ENCODE data around the gene BNC2. TPM values are rescaled to one million over a fixed set of nuclear protein-coding genes. Genes with fewer than 3 reads are reported as not detected.
"Not testable (repeated sequence)": the region's sequence is repeated elsewhere in the genome, so short reads cannot be mapped to it uniquely, and the experiment has no call there.

The BNC2 gene
- total and polyA plus RNA-seq, 7 experiments from 2014 or later: 0.05 to 1.5 (median 0.59) TPM; not detected in 3

DNA sequence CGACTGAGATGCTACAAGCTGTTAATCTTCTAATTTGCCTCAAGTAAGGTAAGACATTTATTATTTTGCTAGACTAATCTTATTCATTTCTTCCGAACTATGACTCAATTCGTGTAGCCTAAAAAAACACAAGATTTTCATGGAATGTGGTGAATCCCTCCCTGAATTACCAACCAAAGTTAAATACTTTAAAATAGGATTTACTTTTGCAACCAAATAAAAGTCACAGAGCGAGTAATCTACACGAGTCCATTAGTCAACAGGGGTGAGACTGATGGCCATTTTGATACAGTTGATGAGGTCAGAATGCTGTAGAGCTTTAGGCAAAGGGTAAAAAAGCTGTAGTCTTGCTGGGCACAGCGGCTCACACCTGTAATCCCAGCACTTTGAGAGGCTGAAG lies 13.1 kb upstream of the BNC2 start:
- ChIA-PET POLR2A (no interaction called here), CTCF (interaction anchor here (0.7 kb wide), 1 partner anchor 494 kb away, joined by 3 read pairs; no protein-coding TSS in a partner anchor)
- Histone ChIP-seq H3K27me3 (ENCODE audit: control insufficient read depth in 2 of 2, insufficient read depth in 2 of 2, low read length in 2 of 2) (no peaks in the 10 kb centered on the region), H3K4me1 (ENCODE audit: control insufficient read depth in 2 of 2, insufficient read depth in 2 of 2, low read length in 2 of 2) (no peaks in the 10 kb centered on the region), H3K4me3 (ENCODE audit: low read length) (no peak overlapping the region), H3K9me3 (ENCODE audit: control insufficient read depth in 2 of 3, low read length in 3 of 3) (no peaks in the 10 kb centered on the region), H3K27ac (ENCODE audit: low read depth, low read length) (no peak overlapping the region), H3K36me3 (ENCODE audit: control insufficient read depth in 2 of 3, insufficient read depth in 3 of 3, low read length in 3 of 3) (no peaks in the 10 kb centered on the region)
- ATAC-seq (no peak), DNase-seq (no peak)
- no peak overlapping the region for H3K27ac Mint-ChIP-seq
- H3K36me3 Mint-ChIP-seq: peaks cover 0 to 8% (median 0%) of the 10 kb centered on the region in 5 donors
- peaks cover 0 to 13% (median 0%) of the 10 kb centered on the region in 7 donors for H3K4me1 Mint-ChIP-seq
- intact Hi-C loops (cut with micrococcal nuclease): no loop called here
- no peak overlapping the region for H3K4me3 Mint-ChIP-seq
- peaks cover 0 to 11% (median 0%) of the 10 kb centered on the region in 5 donors for H3K27me3 Mint-ChIP-seq
- H3K9me3 Mint-ChIP-seq: peaks cover 2 to 24% (median 15%) of the 10 kb centered on the region in 11 donors

DNA sequence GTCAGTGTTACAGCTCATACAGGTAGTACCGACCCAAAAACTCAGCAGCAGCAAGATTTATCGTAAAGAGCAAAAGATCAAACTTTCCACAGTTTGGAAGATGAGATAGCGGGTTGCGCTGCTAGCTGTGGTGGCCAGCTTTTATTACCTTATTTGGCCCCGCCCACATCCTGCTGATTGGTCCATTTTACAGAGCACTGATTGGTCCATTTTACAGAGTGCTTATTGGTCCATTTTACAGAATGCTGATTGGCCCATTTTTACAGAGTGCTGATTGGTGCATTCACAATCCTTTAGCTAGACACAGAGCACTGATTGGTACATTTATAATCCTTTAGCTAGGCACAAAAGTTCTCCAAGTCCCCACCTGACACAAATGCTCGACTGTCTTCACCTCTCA lies 12.0 kb upstream of the BNC2 start:
- Mint-ChIP-seq H3K9me3 (peaks cover 2 to 21% (median 13%) of the 10 kb centered on the region in 11 donors), H3K4me1 (peaks cover 0 to 10% (median 0%) of the 10 kb centered on the region in 7 donors), H3K27me3 (peaks cover 0 to 11% (median 0%) of the 10 kb centered on the region in 5 donors)
- H3K4me3 Mint-ChIP-seq; H3K4me1 ChIP-seq (ENCODE audit: control insufficient read depth in 2 of 2, insufficient read depth in 2 of 2, low read length in 2 of 2); POLR2A ChIA-PET; H3K4me3 ChIP-seq (ENCODE audit: low read length); H3K9me3 ChIP-seq (ENCODE audit: control insufficient read depth in 2 of 3, low read length in 3 of 3); intact Hi-C loops (cut with micrococcal nuclease); H3K27ac Mint-ChIP-seq; H3K36me3 ChIP-seq (ENCODE audit: control insufficient read depth in 2 of 3, insufficient read depth in 3 of 3, low read length in 3 of 3); H3K27ac ChIP-seq (ENCODE audit: low read depth, low read length); ATAC-seq; H3K27me3 ChIP-seq (ENCODE audit: control insufficient read depth in 2 of 2, insufficient read depth in 2 of 2, low read length in 2 of 2); CTCF ChIA-PET; H3K36me3 Mint-ChIP-seq; DNase-seq: not testable (repeated sequence)

- H3K9me3 ChIP-seq (ENCODE audit: control insufficient read depth in 2 of 3, low read length in 3 of 3): no peaks in the 10 kb centered on the region
- peaks cover 0 to 3% (median 0%) of the 10 kb centered on the region in 7 donors for H3K4me1 Mint-ChIP-seq
- CTCF ChIA-PET: no interaction called here
- H3K4me3 ChIP-seq (ENCODE audit: low read length): no peak overlapping the region
- no peak for ATAC-seq
- H3K27ac ChIP-seq (ENCODE audit: low read depth, low read length): no peak overlapping the region
- H3K27me3 Mint-ChIP-seq: peaks cover 0 to 11% (median 0%) of the 10 kb centered on the region in 5 donors
- peaks cover 0 to 8% (median 0%) of the 10 kb centered on the region in 5 donors for H3K36me3 Mint-ChIP-seq
- POLR2A ChIA-PET: no interaction called here
- no peaks in the 10 kb centered on the region for H3K36me3 ChIP-seq (ENCODE audit: control insufficient read depth in 2 of 3, insufficient read depth in 3 of 3, low read length in 3 of 3)
- no peaks in the 10 kb centered on the region for H3K27me3 ChIP-seq (ENCODE audit: control insufficient read depth in 2 of 2, insufficient read depth in 2 of 2, low read length in 2 of 2)
- peaks cover 0 to 24% (median 10%) of the 10 kb centered on the region in 11 donors for H3K9me3 Mint-ChIP-seq
- intact Hi-C loops (cut with micrococcal nuclease): no loop called here
- no peak for DNase-seq
- no peak overlapping the region for H3K27ac Mint-ChIP-seq
- H3K4me1 ChIP-seq (ENCODE audit: control insufficient read depth in 2 of 2, insufficient read depth in 2 of 2, low read length in 2 of 2): no peaks in the 10 kb centered on the region
- H3K4me3 Mint-ChIP-seq: no peak overlapping the region
Observed at GRCh38 chr9:16879416-16879815, 8.9 kb upstream of the BNC2 start.

GRCh38 chr9:16877256-16877655 lies 6.8 kb upstream of the BNC2 start:
- Histone ChIP-seq H3K27ac (ENCODE audit: low read depth, low read length) (no peak overlapping the region), H3K9me3 (ENCODE audit: control insufficient read depth in 2 of 3, low read length in 3 of 3) (no peaks in the 10 kb centered on the region), H3K4me1 (ENCODE audit: control insufficient read depth in 2 of 2, insufficient read depth in 2 of 2, low read length in 2 of 2) (no peaks in the 10 kb centered on the region), H3K4me3 (ENCODE audit: low read length) (no peak overlapping the region), H3K27me3 (ENCODE audit: control insufficient read depth in 2 of 2, insufficient read depth in 2 of 2, low read length in 2 of 2) (peaks cover 0 to 3% of the 10 kb centered on the region in 2 donors), H3K36me3 (ENCODE audit: control insufficient read depth in 2 of 3, insufficient read depth in 3 of 3, low read length in 3 of 3) (no peaks in the 10 kb centered on the region)
- intact Hi-C loops (cut with micrococcal nuclease): no loop called here
- H3K4me1 Mint-ChIP-seq: peaks cover 0 to 3% (median 0%) of the 10 kb centered on the region in 7 donors
- CTCF ChIA-PET: no interaction called here
- peaks cover 14 to 18% (median 16%) of the 10 kb centered on the region in 5 donors for H3K27me3 Mint-ChIP-seq
- POLR2A ChIA-PET: no interaction called here
- H3K4me3 Mint-ChIP-seq: no peak overlapping the region
- H3K27ac Mint-ChIP-seq: no peak overlapping the region
- no peak for ATAC-seq
- H3K36me3 Mint-ChIP-seq: peaks cover 0 to 3% (median 0%) of the 10 kb centered on the region in 5 donors
- H3K9me3 Mint-ChIP-seq: peaks cover 3 to 20% (median 11%) of the 10 kb centered on the region in 11 donors
- no peak for DNase-seq

- Mint-ChIP-seq H3K27me3 (peaks cover 32 to 42% (median 38%) of the 10 kb centered on the region in 5 donors), H3K27ac (no peak overlapping the region), H3K4me3 (no peak overlapping the region), H3K4me1 (peaks cover 0 to 14% (median 5%) of the 10 kb centered on the region in 7 donors), H3K9me3 (peaks cover 0 to 19% (median 5%) of the 10 kb centered on the region in 11 donors), H3K36me3 (peaks cover 0 to 4% (median 0%) of the 10 kb centered on the region in 5 donors)
- Histone ChIP-seq H3K4me1 (ENCODE audit: control insufficient read depth in 2 of 2, insufficient read depth in 2 of 2, low read length in 2 of 2) (no peaks in the 10 kb centered on the region), H3K36me3 (ENCODE audit: control insufficient read depth in 2 of 3, insufficient read depth in 3 of 3, low read length in 3 of 3) (no peaks in the 10 kb centered on the region), H3K4me3 (ENCODE audit: low read length) (no peak overlapping the region), H3K9me3 (ENCODE audit: control insufficient read depth in 2 of 3, low read length in 3 of 3) (no peaks in the 10 kb centered on the region), H3K27me3 (ENCODE audit: control insufficient read depth in 2 of 2, insufficient read depth in 2 of 2, low read length in 2 of 2) (peaks cover 0 to 3% of the 10 kb centered on the region in 2 donors), H3K27ac (ENCODE audit: low read depth, low read length) (no peak overlapping the region)
- DNase-seq (no peak), ATAC-seq (no peak)
- ChIA-PET POLR2A (no interaction called here), CTCF (no interaction called here)
- intact Hi-C loops (cut with micrococcal nuclease): no loop called here
Observed at GRCh38 chr9:16873126-16873802, 2.8 kb upstream of the BNC2 start.

GRCh38 chr9:16871336-16872151 lies 1.1 kb upstream of the BNC2 start:
- Mint-ChIP-seq H3K4me1 (peaks cover 0 to 14% (median 5%) of the 10 kb centered on the region in 7 donors), H3K36me3 (peaks cover 0 to 4% (median 0%) of the 10 kb centered on the region in 5 donors), H3K27me3 (peaks cover 33 to 48% (median 43%) of the 10 kb centered on the region in 5 donors), H3K27ac (no peak overlapping the region), H3K9me3 (peaks cover 0 to 16% (median 5%) of the 10 kb centered on the region in 11 donors), H3K4me3 (peak overlapping the region in 3 of 10 donors; percentile 40 to 83 (median 68))
- ChIA-PET POLR2A (no interaction called here), CTCF (no interaction called here)
- Histone ChIP-seq H3K27me3 (ENCODE audit: control insufficient read depth in 2 of 2, insufficient read depth in 2 of 2, low read length in 2 of 2) (peaks cover 0 to 3% of the 10 kb centered on the region in 2 donors), H3K27ac (ENCODE audit: low read depth, low read length) (no peak overlapping the region), H3K4me1 (ENCODE audit: control insufficient read depth in 2 of 2, insufficient read depth in 2 of 2, low read length in 2 of 2) (no peaks in the 10 kb centered on the region), H3K9me3 (ENCODE audit: control insufficient read depth in 2 of 3, low read length in 3 of 3) (no peaks in the 10 kb centered on the region), H3K36me3 (ENCODE audit: control insufficient read depth in 2 of 3, insufficient read depth in 3 of 3, low read length in 3 of 3) (no peaks in the 10 kb centered on the region), H3K4me3 (ENCODE audit: low read length) (no peak overlapping the region)
- ATAC-seq (peak; percentile 78), DNase-seq (peak in 1 of 9 donors; percentile 8)
- intact Hi-C loops (cut with micrococcal nuclease): no loop called here

Measured in naive thymus-derived CD4-positive, alpha-beta T cell (primary cell).